Hematopoietic multipotent progenitor cell treated with erythropoietin and hydrocortisone succinate and interleukin-3 and kit ligand, for 6 days (in vitro differentiated cells): Measurements from ENCODE around the gene IL23R.
"Not testable (repeated sequence)": the region's sequence is repeated elsewhere in the genome, so short reads cannot be mapped to it uniquely, and the experiment has no call there.

Experiments used
- DNase-seq: peaks from one replicate; pipeline ENCODE4 v3.0.0-alpha.2; 2015

Gene IL23R

GRCh38 chr1:67166196-67166595 lies at the start of gene IL23R:
TSS of gene IL23R (plus strand) at chr1:67166454. CDS start at chr1:67168121, 1,667 bp downstream.
- DNase-seq = no peak

GRCh38 chr1:67118191-67118590 lies 48.1 kb upstream of the IL23R start:
- no peak for DNase-seq

- DNase-seq = no peak
These were observed 47.6 kb upstream of the IL23R start for GRCh38 chr1:67118646-67119045.

GRCh38 chr1:67120855-67121619 lies 45.2 kb upstream of the IL23R start:
- DNase-seq = no peak

GRCh38 chr1:67124455-67124854 lies 41.8 kb upstream of the IL23R start:
- DNase-seq = no peak

GRCh38 chr1:67126111-67126746 lies 40.0 kb upstream of the IL23R start:
- DNase-seq = no peak

GRCh38 chr1:67126974-67127373 lies 39.3 kb upstream of the IL23R start:
- DNase-seq = no peak

- no peak for DNase-seq
These were observed 35.6 kb upstream of the IL23R start for GRCh38 chr1:67130673-67131072.

GRCh38 chr1:67133177-67133576 lies 33.1 kb upstream of the IL23R start:
- peak; percentile 84 for DNase-seq

- peak; percentile 78 for DNase-seq
These were observed 31.6 kb upstream of the IL23R start, which contains the start of gene C1orf141 for GRCh38 chr1:67134695-67135094. TSS of gene C1orf141 (minus strand) at chr1:67134970. CDS start at chr1:67127240, 7,730 bp downstream.

GRCh38 chr1:67135354-67135753 lies 30.9 kb upstream of the IL23R start:
- DNase-seq = peak; percentile 52

GRCh38 chr1:67137307-67137753 lies 28.9 kb upstream of the IL23R start:
- peak; percentile 23 for DNase-seq

- no peak for DNase-seq
These were observed 27.3 kb upstream of the IL23R start for GRCh38 chr1:67138813-67139499.

- DNase-seq = no peak
These were observed 25.8 kb upstream of the IL23R start for GRCh38 chr1:67140460-67140859.

GRCh38 chr1:67141832-67142231 lies 24.4 kb upstream of the IL23R start:
- DNase-seq = peak; percentile 74

- DNase-seq = no peak
These were observed 23.3 kb upstream of the IL23R start for GRCh38 chr1:67142931-67143330.

GRCh38 chr1:67143966-67144365 lies 22.3 kb upstream of the IL23R start:
- DNase-seq = no peak

GRCh38 chr1:67144696-67145095 lies 21.6 kb upstream of the IL23R start:
- peak; percentile 66 for DNase-seq

GRCh38 chr1:67146101-67146500 lies 20.2 kb upstream of the IL23R start:
- DNase-seq = no peak

- DNase-seq = no peak
These were observed 19.7 kb upstream of the IL23R start for GRCh38 chr1:67146539-67146938.

- DNase-seq = not testable (repeated sequence)
These were observed 18.3 kb upstream of the IL23R start for GRCh38 chr1:67147973-67148372.

- peak; percentile 68 for DNase-seq
These were observed 17.6 kb upstream of the IL23R start for GRCh38 chr1:67148516-67149178.

- peak; percentile 96 for DNase-seq
These were observed 17.0 kb upstream of the IL23R start for GRCh38 chr1:67149179-67149770.
